GM12873 (cell line): ENCODE data around the gene PLP2.

ENCODE experiments used
- TF ChIP-seq, protein P1 (sequence below): IDR thresholded peaks from 2 replicates; pipeline ENCODE4 v1.5.1; 2012; ENCODE audit warnings: low read depth, mild to moderate bottlenecking, moderate library complexity, low read length, control low read depth; ENCODE audit not compliant: insufficient read depth; ENCODE audit errors: missing control alignments

PLP2 gene

DNA sequence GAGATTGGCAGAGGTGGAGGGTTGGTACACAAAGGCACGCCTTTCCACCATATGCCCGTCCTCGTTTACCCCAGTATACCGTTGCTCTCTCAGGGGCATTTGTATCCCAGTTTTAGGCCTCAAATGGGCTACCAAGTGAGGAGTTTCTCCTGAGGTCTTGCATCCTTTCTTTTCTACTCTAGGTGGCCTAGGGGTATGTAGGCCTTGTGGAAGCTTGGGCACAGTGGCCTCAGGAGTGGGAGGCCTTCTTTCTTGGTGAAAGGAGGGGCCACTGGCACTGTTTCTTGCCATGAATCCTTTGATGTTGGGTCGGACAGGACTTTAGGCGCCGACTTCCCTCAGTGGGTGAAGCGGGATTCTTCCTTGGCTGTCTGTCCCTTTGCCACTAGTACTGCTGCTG is 24.4 kb upstream of the PLP2 start:
- TF ChIP-seq, protein P1, sequence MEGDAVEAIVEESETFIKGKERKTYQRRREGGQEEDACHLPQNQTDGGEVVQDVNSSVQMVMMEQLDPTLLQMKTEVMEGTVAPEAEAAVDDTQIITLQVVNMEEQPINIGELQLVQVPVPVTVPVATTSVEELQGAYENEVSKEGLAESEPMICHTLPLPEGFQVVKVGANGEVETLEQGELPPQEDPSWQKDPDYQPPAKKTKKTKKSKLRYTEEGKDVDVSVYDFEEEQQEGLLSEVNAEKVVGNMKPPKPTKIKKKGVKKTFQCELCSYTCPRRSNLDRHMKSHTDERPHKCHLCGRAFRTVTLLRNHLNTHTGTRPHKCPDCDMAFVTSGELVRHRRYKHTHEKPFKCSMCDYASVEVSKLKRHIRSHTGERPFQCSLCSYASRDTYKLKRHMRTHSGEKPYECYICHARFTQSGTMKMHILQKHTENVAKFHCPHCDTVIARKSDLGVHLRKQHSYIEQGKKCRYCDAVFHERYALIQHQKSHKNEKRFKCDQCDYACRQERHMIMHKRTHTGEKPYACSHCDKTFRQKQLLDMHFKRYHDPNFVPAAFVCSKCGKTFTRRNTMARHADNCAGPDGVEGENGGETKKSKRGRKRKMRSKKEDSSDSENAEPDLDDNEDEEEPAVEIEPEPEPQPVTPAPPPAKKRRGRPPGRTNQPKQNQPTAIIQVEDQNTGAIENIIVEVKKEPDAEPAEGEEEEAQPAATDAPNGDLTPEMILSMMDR, result no peak

DNA sequence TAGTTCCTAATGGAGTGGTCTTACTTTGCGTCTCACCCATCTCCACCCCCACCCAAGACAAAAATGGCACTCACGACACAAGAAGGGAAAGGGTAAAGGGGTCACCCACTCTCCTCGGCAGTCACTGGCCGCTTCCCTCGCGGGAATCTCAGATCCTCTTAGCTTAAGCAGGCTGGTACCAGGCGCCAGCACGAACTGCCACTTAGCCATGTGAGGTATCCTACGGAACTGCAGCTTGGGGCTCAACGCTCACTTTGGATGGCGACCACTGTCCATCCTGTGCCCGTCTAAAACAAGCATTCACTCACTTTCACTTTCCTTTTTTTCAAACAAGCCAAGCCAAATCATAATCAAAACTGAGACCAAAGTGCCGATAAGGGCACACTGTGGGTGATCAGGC is 23.8 kb upstream of the PLP2 start:
- TF ChIP-seq, protein P1, result no peak

DNA sequence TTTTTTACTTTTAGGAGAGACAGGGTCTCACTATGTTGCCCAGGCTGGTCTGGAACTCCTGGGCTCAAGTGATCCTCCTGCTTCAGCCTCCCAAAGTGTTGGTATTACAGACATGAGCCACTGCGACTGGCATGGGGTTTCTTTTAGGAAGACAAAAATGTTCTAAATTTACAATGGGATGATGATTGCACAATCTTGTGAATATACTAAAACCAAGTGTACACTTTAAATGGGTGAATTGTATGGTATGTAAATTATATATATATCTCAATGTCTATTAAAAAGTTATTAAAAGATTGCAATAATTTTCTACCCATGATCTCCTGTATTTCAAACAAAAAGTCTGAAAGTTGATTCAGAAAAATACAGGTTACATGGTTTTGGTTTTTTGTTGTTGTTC is 18.2 kb upstream of the PLP2 start:
- TF ChIP-seq, protein P1, result no peak

DNA sequence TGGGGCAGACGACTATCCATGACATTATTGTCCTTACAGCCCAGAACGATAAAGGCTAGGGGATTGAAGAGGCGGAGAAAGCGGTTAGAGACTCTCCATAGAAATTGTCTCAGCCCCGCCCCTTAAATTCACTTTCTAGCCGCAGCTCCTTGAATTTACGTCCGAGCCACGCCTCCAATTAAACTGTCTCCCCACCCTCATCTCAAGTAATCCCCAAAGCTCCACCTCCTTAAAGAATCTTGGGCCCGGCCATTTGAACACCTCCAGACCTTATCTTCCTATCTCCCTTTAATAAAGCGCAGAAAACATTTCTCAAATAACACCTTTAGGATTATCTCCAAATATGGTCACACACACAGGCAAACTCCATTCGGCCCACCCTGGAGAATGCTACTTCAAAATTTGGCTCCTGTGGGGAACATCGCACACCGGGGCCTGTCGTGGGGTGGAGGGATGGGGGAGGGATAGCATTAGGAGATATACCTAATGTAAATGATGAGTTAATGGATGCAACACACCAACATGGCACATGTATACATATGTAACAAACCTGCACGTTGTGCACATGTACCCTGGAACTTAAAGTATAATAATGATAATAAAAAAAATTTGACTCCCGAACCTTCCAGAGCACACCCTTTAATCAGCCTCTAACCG is 16.3 kb upstream of the PLP2 start:
- TF ChIP-seq, protein P1, result no peak

DNA sequence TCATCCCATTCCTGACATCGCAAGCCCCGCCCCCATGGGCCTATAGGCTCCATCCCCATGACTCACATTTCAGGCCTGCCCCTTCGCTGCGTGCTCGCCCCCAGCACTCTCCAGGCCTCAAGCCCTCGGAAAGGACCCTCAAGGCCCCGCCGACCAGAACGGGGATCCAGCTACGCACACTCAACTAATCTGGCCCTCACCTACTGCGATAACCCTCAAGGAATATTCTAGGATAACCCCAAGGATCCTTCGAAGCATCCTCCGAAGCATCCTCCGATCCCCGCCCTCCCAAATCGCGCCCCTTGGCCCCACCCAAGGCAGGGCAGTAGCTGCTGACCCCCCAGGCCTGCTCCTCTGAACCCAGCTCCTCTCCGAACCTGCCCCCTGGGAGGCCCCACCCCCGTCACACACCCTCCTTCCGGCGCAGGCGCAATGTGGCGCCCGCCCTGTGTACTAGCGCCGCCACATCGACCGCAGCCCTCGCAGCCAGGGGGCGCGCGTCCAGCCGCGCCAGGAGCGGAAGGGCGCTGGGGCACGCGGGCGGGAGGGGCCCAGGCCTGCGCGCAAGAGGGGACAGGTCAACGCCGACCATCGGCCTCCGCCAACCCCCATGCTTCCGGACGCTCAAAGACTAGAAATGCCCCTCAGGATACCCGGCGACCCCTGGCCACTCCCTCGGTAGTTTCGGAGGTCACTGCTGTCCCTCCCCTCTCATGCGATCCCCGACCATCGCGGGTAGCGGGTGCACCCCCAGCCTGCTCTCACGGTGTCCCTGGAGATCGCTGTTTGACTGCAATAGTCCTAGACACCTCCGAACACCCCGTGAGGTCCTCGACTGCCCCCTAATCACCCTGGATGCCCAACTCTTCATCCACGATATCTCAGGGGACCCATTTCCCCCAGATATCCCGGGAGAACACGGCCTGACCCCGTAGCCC is 15.5 kb upstream of the PLP2 start:
- TF ChIP-seq, protein P1, result peak; percentile 63

DNA sequence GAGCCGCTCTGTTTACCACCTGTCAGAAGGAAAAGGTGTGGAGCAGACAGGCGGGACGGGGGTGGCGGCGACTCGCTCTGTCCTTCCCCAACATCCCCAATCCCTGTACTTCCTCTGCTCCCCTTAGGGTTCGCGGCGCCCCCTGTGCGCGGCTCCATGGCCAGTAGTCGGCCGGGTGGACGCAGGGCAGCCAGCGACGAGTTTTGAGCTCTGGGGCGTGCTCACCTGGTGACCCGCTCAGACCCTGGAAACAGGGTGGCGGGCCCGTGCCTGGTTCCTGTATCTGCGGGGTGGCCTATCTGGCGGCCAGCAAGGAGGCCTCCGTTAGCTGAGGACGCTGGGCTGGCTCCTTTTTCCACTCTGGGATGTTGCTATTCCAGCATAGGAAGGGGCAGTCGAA is 14.5 kb upstream of the PLP2 start:
- TF ChIP-seq, protein P1, result no peak

DNA sequence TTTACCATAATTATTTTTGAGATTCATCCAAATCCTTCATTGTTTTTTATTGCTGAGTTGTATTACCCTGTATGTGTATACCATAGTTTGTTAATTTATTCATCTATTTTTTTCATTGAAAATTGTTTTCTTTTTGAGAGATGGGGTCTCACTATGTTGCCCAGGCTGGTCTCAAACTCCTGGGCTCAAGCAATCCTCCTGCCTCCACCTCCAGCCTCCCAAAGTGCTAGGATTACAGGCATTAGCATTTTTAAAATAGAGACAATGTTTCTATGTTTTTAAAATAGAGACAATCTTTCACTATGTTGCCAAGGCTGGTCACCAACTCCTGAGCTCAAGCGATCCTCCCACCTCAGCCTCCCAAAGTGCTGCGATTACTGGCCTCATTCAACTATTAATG is 10.8 kb upstream of the PLP2 start:
- TF ChIP-seq, protein P1, result no peak
